GM18951 (cell line): ENCODE measurements around the gene PCDHAC1.

Experiments used
- POLR2A ChIP-seq: IDR thresholded peaks from 4 replicates; pipeline ENCODE4 v1.6.1; 2011; ENCODE audit warnings: mild to moderate bottlenecking; ENCODE audit not compliant: insufficient read length, insufficient read depth; ENCODE audit errors: extremely low read depth
- in situ Hi-C: fragments of 300-500 bp; cut with MboI; formaldehyde crosslinking; loops from one replicate; pipeline ENCODE4 v1.12.0; 2022; ENCODE audit warnings: low sequenced_read_pairs, mixed read lengths, inconsistent platforms; ENCODE audit not compliant: unreplicated experiment

Gene PCDHAC1

GRCh38 chr5:140934964-140935606, 9.0 kb downstream of the PCDHAC1 start:
- TF ChIP-seq POLR2A, result no peak

GRCh38 chr5:140946578-140946977, 20.5 kb downstream of the PCDHAC1 start:
- in situ Hi-C loops, result no loop called here
- no peak for TF ChIP-seq POLR2A

More at GRCh38 chr5:140934964-140935606, 9.0 kb downstream of the PCDHAC1 start:
- in situ Hi-C loops, result no loop called here

- no peak for TF ChIP-seq POLR2A
- in situ Hi-C loops, result no loop called here
These were observed 25.5 kb downstream of the PCDHAC1 start for GRCh38 chr5:140951636-140952035.

- TF ChIP-seq POLR2A, result no peak
- in situ Hi-C loops, result no loop called here
These were observed 27.1 kb downstream of the PCDHAC1 start for GRCh38 chr5:140953234-140953633.

GRCh38 chr5:140962190-140962589, 36.1 kb downstream of the PCDHAC1 start:
- in situ Hi-C loops, result no loop called here
- TF ChIP-seq POLR2A, result no peak

- TF ChIP-seq POLR2A, result no peak
- in situ Hi-C loops, result no loop called here
These were observed 38.3 kb downstream of the PCDHAC1 start for GRCh38 chr5:140964356-140964755.

GRCh38 chr5:140965905-140966292, 39.8 kb downstream of the PCDHAC1 start:
- in situ Hi-C loops, result no loop called here
- no peak for TF ChIP-seq POLR2A

DNA sequence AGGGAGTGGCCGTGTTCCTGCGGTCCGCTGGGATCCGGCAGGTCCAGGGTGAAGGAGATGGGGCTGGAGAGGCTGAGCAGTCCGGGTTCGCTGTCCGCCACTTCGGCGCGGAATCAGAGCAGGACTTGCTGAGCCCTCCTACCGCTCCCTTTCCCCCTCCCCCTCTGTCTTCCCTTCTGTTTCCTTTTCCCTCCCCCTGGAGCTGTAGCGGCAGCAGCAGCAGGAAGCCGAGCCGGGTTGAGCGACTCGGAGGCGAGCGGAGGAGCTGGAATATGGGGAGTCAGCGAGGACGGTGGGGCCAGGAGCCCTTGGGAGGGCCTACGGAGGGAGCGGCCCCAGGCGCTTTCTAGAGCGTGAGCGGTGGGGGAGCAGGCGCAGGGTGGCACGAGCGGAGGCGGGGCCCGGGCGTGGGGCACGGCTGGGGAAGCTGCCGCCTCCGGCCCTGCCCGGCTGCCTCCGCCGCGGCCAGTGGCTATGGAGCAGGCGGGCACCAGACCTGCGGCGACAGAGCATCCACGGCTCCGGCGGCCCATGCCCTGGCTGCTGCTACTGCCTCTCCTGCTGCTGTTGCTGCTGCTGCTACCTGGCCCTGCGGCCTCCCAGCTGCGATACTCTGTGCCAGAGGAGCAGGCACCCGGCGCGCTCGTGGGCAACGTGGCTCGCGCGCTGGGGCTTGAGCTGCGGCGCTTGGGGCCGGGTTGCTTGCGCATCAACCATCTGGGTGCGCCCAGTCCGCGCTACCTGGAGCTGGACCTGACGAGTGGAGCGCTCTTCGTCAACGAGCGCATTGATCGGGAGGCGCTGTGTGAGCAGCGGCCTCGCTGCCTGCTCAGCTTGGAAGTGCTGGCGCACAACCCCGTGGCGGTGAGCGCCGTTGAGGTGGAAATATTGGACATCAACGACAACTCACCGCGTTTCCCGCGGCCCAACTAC, 40.5 kb downstream of the PCDHAC1 start, which contains the start of gene PCDHAC2:
TSS of gene PCDHAC2 (plus strand) at position 184 of the 933 bp plus-strand sequence. CDS start at position 475, 291 bp downstream.
- no peak for TF ChIP-seq POLR2A
- in situ Hi-C loops, result no loop called here

DNA sequence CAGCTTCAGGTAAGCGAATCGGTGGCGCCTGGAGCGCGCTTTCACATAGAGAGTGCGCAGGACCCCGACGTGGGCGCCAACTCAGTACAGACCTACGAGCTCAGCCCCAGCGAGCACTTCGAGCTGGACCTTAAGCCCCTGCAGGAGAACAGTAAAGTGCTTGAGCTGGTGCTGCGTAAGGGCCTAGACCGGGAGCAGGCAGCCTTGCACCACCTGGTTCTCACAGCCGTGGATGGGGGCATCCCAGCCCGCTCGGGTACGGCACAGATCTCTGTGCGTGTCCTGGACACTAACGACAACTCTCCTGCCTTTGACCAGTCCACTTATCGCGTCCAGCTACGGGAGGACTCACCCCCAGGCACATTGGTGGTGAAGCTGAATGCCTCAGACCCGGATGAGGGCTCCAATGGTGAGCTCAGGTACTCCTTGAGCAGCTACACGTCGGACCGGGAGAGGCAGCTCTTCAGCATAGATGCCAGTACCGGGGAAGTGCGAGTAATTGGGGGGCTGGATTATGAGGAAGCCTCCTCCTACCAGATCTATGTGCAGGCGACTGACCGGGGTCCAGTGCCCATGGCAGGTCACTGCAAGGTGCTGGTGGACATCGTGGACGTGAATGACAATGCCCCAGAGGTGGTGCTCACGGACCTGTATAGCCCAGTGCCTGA, 41.3 kb downstream of the PCDHAC1 start:
- no peak for TF ChIP-seq POLR2A
- in situ Hi-C loops, result no loop called here

GRCh38 chr5:140969880-140970279, 43.8 kb downstream of the PCDHAC1 start:
- TF ChIP-seq POLR2A, result no peak
- in situ Hi-C loops, result no loop called here

GRCh38 chr5:140973550-140973949, 47.5 kb downstream of the PCDHAC1 start:
- in situ Hi-C loops, result no loop called here
- TF ChIP-seq POLR2A, result no peak

DNA sequence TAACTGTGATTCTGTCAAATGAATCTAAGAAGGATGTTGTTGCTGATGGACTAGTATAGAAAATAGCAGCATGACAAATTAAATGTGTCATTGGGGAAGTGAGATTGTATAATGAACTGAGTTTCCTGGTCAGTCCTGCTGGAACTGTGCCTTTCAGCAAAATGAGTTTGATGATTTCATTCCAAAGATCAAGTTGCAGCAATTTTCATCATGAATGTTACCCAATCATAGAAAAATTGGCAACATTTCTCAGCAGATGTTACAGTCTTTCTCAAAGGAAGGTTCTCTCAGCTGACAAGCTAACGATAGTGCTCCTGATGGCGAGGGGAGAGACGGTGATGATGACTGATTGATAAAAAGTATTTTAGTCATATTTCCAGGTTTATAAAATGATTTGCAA, 50.9 kb downstream of the PCDHAC1 start:
- no peak for TF ChIP-seq POLR2A
- in situ Hi-C loops, result no loop called here

DNA sequence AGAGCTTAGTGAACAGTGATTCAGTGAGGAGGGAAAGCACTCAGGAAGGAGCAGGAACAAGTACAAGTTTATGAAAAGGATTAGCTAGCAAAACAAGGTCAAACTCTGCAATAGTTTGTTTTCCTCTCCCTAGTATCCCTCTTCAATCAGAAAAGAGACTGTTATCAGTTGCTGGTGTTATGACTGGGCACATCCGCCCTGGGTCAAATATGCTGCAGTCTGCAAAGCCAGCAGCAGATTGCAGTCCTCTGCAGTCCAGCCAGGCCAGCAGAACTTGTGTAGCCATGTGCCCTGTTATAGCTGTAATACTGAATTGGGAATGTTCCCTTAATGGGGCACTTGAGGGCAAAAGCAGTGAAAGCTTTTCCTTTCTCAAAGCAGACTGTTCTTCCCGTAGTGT, 52.2 kb downstream of the PCDHAC1 start:
- in situ Hi-C loops, result no loop called here
- no peak for TF ChIP-seq POLR2A
